ENCODE measurements around the gene MAGEH1. TPM values are rescaled to one million over a fixed set of nuclear protein-coding genes. Genes with fewer than 3 reads are reported as not detected.

MAGEH1 gene
- total and polyA plus RNA-seq, 2 of the 4 experiments (the other 2 are of a cell fraction) = 22.4 to 29.2 TPM

GRCh38 chrX:55451141-55451540 is 786 bp upstream of the MAGEH1 start:
- no peaks in the 10 kb centered on the region for H3K27me3 ChIP-seq (ENCODE audit: control insufficient read depth, insufficient read depth, low read length)
- H3K4me3 ChIP-seq (ENCODE audit: insufficient read depth, low read depth, low read length) = no peak overlapping the region
- 50% methylated on average over 1 of the region's 2 CpGs; no CpG with 5 or more reads in 1 of the 2 experiments for WGBS, 2 experiments (ENCODE audit: extremely low coverage in 2 of 2, insufficient read length in 1 of 2)
- no peak overlapping the region for H3K23ac ChIP-seq (ENCODE audit: low read depth, low read length)
- no peak for DNase-seq
- ATAC-seq (ENCODE audit: low read depth) = no peak
- H3K4ac ChIP-seq (ENCODE audit: low read depth, low read length) = no peak overlapping the region
- BruUV-seq (replicated peaks) = no TSS peak
- no peaks in the 10 kb centered on the region for H3K36me3 ChIP-seq (ENCODE audit: control insufficient read depth, insufficient read depth, low read length)
- no peak overlapping the region for H2AK5ac ChIP-seq (ENCODE audit: low read depth, low read length)
- H3K18ac ChIP-seq (ENCODE audit: low read depth, low read length) = no peak overlapping the region
- H3K79me1 ChIP-seq (ENCODE audit: low read depth in 1 of 2, low read length in 2 of 2) = peaks cover 3 to 5% of the 10 kb centered on the region in 2 experiments; a peak in 2 of 4 replicates
- in situ Hi-C loops (cut with MboI; ENCODE audit: low sequenced_read_pairs) (no loop called here), dilution Hi-C loops (cut with HindIII; ENCODE audit: low sequenced_read_pairs, unreplicated experiment) (no loop called here), intact Hi-C loops (cut with micrococcal nuclease) (no loop called here)
- no peak overlapping the region for H2BK20ac ChIP-seq (ENCODE audit: low read depth, low read length)
- TF ChIP-seq SMC3 (IDR thresholded peaks at IDR 0.05; ENCODE audit: low read depth, low read length) = no peak
- no peak overlapping the region for H3K56ac ChIP-seq (ENCODE audit: extremely low read depth, insufficient read depth, low read length)
- H2BK15ac ChIP-seq (ENCODE audit: low read depth, low read length) = no peak overlapping the region
- H4K91ac ChIP-seq (ENCODE audit: insufficient read depth, low read depth, low read length) = no peak overlapping the region
- H3K27ac ChIP-seq (ENCODE audit: insufficient read depth, low read length) = no peak overlapping the region
- no peak overlapping the region for H3K14ac ChIP-seq (replicated peaks; ENCODE audit: low read depth, low read length)
- no peaks in the 10 kb centered on the region for H4K20me1 ChIP-seq (ENCODE audit: insufficient read depth, low read length)
- no peaks in the 10 kb centered on the region for H3K9me3 ChIP-seq (ENCODE audit: control insufficient read depth, insufficient read depth, low read length)
- CTCF ChIA-PET = no interaction called here
- H2AK9ac ChIP-seq (replicated peaks; ENCODE audit: low read depth, low read length, poor library complexity) = no peak overlapping the region
- no peak overlapping the region for H3K9ac ChIP-seq (ENCODE audit: low read depth, low read length)
- no peak overlapping the region for H2BK5ac ChIP-seq (ENCODE audit: low read depth, low read length, poor library complexity, severe bottlenecking)
- H2BK120ac ChIP-seq (ENCODE audit: low read depth, low read length) = no peak overlapping the region
- H2AFZ ChIP-seq (replicated peaks; ENCODE audit: low read length, poor library complexity) = no peak overlapping the region
- no peaks in the 10 kb centered on the region for H3K9me1 ChIP-seq (ENCODE audit: insufficient read depth, low read length)
- POLR2A ChIA-PET (ENCODE audit: unreplicated experiment) = no interaction called here
- H3K4me2 ChIP-seq (ENCODE audit: low read depth, low read length) = peak overlapping the region; percentile 77
- peak overlapping the region; percentile 9 to 88; a peak in 3 of 4 replicates for H4K8ac ChIP-seq (ENCODE audit: low read depth in 2 of 2, low read length in 2 of 2)
- no peak overlapping the region for H4K5ac ChIP-seq (ENCODE audit: low read depth, low read length)
- H3K4me1 ChIP-seq (ENCODE audit: control insufficient read depth, insufficient read depth, low read length) = no peaks in the 10 kb centered on the region
